ENCODE measurements around the gene RHBDL2.
"Not testable (repeated sequence)": the region's sequence is repeated elsewhere in the genome, so short reads cannot be mapped to it uniquely, and the experiment has no call there.

The RHBDL2 gene

DNA sequence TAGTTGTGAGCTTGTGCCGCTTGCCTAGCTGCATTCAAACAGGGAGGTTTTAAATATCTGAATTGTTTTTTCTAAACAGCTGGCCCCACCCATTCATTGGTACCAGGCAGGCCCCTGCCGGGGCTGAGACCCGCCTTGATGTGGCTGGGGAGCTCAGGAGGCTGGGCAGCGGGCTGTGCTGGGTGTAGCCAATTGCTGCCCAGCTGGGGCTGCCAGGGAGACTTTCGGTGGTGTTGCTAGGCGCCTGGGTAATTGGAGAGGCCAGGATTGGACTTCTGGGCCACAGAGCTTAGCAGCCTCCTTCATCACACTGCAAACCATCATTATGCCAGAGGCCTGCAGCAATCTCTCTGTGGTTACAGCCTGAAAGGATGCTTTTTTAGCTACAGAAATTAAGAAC, 12.2 kb downstream of the RHBDL2 start:
- DNase-seq = no peak

- no peak for DNase-seq
Measured at GRCh38 chr1:38929054-38929453, 12.6 kb downstream of the RHBDL2 start.

DNA sequence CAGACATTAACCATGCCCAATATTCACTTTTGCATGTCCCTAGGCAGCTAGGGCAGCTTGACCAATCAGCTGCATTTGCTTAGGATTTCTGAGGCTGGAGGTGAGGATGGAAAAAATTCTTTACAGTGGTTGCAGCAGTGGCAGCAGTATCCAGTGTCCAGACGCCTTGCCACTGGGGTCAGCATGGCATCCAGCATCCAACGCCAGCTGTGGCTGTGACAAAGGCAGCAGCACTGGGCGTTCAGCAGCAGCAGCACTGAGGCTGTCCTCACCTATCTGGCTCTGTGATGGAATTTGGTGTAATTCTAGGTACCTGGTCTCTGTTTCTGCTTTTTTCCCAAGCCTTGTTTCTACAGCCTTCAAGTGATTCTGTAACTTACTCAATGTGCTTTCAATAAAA, 15.5 kb downstream of the RHBDL2 start:
- no peak for DNase-seq

GRCh38 chr1:38925391-38925790, 16.2 kb downstream of the RHBDL2 start:
- no peak for DNase-seq

- no peak for DNase-seq
Measured at GRCh38 chr1:38923607-38924006, 18.0 kb downstream of the RHBDL2 start.

GRCh38 chr1:38919130-38919529, 22.5 kb downstream of the RHBDL2 start:
- no peak for DNase-seq

- no peak for DNase-seq
Measured at GRCh38 chr1:38918568-38918967, 23.1 kb downstream of the RHBDL2 start.

DNA sequence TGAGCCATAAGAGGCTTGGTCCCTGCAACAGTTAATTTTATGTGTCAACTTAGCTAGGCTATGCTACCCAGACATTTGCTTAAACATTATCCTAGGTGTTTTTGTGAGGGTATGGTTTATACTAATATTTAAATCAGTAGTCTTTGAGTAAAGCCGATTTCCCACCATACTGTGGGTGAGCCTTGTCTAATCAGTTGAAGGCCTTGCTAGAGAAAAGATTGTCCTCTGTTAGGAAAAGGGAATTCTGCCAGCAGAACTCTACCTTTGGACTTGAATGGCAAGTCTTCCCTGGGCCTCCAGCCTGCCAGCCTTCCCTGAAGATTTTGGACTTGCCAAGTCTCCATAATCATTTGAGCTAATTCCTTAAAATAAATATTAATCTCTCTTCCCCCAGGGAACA, 23.9 kb downstream of the RHBDL2 start:
- no peak for DNase-seq

GRCh38 chr1:38917337-38917736, 24.3 kb downstream of the RHBDL2 start:
- DNase-seq = no peak

GRCh38 chr1:38915352-38915948, 26.2 kb downstream of the RHBDL2 start:
- no peak for DNase-seq

- DNase-seq = not testable (repeated sequence)
Measured at GRCh38 chr1:38914908-38915307, 26.7 kb downstream of the RHBDL2 start.

- DNase-seq = peak; percentile 56
Measured at GRCh38 chr1:38908821-38909220, 32.8 kb downstream of the RHBDL2 start.

DNA sequence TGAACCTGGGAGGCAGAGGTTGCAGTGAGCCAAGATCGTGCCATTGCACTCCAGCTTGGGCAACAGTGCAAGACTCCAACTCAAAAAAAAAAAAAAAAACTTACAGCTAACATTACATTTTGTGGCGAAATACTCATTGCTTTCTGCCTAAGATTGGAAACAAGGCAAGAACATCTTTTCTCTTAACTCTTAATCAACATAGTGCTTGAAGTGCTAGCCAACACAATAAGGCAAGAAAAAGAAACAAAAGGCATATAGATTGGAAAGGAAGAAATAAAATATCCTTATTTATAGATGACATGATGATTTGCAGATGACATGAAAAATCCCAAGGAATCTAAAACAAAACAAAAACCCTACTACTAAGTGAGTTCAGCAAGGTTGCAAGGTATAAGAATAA, 35.6 kb downstream of the RHBDL2 start:
- no peak for DNase-seq

DNA sequence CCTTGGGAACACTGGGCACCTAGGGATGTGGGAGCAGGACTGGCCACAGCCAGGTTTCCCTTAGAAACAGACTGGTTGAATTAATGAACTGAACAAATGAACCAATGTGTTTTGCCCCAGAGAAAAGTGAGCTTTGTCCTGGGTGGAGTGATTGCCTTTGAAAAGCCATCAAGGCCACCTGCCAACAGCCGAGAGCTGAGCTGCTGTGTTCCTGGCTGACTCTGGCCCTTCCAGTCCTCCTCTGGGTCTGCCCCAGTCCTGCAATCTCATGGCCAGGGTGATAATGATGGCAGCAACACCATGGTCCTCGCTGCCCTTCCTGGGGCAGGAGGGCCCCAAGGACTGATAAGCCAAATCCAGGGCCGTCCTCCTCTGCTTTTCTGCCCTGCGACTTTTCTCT, 42.1 kb downstream of the RHBDL2 start:
- no peak for DNase-seq

DNA sequence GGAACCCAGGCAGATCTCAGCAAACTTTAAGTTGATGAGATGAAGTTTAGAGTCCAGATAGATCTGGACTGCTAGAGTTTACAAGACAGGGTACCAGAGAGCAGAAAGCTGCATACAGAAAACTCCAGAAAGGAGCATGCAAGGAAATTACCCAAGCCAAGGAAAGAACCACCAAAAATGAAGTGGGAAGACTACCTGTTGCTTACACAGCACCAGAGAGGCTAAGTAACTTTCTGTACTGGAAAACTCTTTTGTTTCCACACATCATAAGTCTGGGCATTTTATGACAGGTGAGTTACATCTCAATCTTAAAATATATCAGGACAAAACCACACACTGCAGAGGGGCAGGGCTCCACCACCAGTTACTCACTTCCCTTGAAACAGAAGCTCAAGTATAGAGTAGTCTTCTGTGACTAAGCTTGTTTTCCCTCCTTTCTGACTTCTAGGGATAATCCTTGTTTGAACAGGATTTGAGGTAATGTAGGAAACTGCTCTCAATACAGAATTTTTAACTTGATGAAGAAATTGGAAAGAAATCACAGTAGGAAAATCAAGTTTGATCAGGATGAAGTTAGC, 42.9 kb downstream of the RHBDL2 start:
- no peak for DNase-seq

DNA sequence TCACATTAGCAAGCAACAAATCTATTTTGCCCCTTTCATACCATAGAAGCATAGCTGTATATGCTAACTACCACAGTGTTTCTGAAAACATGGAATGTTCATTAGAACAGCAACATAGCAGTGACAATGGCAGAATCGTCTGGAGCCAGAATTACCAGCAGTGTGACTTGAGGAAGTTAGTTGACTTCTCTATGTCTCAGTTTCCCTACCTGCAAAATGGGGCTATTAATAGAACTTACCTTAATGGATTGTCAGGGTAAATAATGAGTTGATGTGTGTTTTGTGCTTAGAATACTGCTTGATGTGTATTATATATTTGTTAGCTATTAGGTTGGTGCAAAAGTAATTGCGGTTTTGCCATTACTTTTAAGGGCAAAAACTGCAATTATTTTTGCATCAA, 45.5 kb downstream of the RHBDL2 start:
- DNase-seq = no peak

- no peak for DNase-seq
Measured at GRCh38 chr1:38892976-38893375, 48.7 kb downstream of the RHBDL2 start.

DNA sequence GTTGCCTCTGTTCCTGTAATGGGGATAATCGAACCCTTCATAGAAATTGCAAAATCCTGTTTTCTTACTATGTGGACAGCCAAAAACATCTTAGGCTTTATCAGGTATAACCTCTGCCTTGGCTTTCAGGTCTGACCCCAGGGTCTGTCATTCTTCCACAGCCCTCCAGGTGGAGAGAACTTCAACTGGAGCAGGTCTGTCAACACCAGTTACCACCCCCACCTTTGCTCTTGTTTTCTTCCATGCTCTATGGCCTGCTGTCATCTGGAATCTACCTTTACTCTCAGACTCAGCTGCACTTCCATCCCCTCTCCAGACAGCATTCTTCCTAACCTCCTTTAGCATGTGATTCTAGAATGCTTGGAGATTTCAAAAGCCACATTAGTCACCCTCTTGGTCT, 49.9 kb downstream of the RHBDL2 start:
- no peak for DNase-seq

GRCh38 chr1:38889589-38889988, 52.0 kb downstream of the RHBDL2 start:
- DNase-seq = no peak

- DNase-seq = no peak
Measured at GRCh38 chr1:38888423-38889333, 53.0 kb downstream of the RHBDL2 start.

DNA sequence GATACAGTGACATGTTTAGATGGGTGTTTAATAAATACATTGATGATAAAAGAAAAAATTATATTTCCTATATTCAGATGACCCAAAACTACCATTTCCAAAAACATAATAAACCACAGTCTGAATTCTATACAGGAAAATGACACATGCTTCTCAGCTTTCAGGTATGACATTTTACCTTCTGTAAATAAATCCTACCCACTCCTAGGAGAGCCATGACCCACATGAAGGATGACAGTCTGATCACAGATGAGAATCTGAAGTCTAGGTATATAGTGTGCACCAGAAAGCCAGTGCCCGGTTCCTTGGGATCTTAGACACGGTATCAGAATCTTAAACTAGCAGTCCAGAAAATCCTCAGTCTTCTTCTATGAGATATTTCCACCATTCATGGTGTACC, 56.5 kb downstream of the RHBDL2 start:
- no peak for DNase-seq

GRCh38 chr1:38881487-38881886, 60.1 kb downstream of the RHBDL2 start, which contains the start of gene GJA9:
Gene GJA9, minus strand, starts transcription at chr1:38881587. Its CDS starts 5,489 bp downstream, at chr1:38876098.
- no peak for DNase-seq

GRCh38 chr1:38875811-38876210, 65.8 kb downstream of the RHBDL2 start:
- no peak for DNase-seq

All from NCI-H524 treated with DMSO at 0.1 percent for 48 hours (cell line).